GM10847 (cell line): ENCODE data around the gene DZIP1.

Experiments
- POLR2A ChIP-seq: IDR thresholded peaks from 2 replicates; pipeline ENCODE4 v1.6.1; 2011; ENCODE audit not compliant: insufficient read length; ENCODE audit errors: extremely low read depth

DZIP1 gene

DNA sequence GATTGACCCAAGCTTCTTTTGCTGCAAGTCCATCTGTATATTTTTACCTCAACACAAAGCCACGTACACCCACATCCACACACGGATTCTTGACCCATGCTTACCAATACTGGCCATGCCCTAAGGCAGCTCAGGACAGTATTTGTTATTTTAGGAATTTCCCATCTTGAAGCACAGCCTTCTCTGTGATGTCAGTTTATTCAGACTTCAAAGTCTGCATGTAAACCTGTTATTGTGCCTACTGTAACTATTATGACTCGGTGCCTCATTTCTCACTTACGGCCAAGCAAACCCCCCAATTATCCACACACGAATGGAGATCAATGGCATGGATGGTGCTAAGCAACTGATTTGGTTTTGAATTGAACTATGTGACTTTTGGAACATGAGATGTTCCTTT lies 74.5 kb downstream of the DZIP1 start:
- TF ChIP-seq POLR2A: no peak

- TF ChIP-seq POLR2A: no peak
Measured at GRCh38 chr13:95568131-95568530, 76.4 kb downstream of the DZIP1 start.

- no peak for TF ChIP-seq POLR2A
Measured at GRCh38 chr13:95564733-95565291, 79.7 kb downstream of the DZIP1 start.

DNA sequence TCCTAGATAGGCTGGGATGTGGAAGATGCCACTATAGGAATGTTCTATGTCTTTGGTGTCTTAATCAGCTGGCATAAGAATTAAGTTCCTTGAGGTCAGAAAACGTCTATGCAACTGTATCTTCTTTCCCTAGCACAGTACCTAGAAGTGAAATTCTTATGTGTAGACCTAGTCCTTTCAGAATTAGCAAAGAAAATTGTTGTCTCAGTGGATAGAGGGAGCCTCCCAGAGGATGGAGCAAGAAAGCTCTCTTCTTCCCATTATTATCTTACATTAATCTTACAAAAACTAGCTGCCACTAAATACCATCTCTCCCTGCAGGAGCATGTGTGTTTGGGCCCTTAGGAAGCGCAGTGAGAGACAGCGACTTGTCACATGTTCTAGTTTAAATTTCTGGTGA lies 80.4 kb downstream of the DZIP1 start:
- TF ChIP-seq POLR2A: no peak

GRCh38 chr13:95560387-95560786 lies 84.1 kb downstream of the DZIP1 start:
- no peak for TF ChIP-seq POLR2A

DNA sequence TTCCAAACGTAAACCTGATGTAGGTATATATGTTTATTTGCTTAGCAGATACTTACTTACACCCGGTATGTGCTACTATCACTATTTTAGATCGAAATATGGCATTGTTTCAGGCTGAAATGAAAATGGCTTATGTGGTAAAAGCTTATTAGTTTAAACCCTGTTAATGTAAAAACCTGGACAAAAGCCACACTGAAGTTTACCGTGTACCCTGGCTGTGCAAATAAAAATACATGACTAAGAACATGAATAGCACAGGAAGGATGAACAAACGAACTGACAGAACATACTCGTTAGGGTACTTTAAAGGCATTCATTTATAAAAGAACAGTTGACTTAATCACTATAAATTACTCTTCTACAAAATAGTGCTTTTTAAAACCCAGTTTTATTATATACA lies 85.4 kb downstream of the DZIP1 start:
- TF ChIP-seq POLR2A: no peak

DNA sequence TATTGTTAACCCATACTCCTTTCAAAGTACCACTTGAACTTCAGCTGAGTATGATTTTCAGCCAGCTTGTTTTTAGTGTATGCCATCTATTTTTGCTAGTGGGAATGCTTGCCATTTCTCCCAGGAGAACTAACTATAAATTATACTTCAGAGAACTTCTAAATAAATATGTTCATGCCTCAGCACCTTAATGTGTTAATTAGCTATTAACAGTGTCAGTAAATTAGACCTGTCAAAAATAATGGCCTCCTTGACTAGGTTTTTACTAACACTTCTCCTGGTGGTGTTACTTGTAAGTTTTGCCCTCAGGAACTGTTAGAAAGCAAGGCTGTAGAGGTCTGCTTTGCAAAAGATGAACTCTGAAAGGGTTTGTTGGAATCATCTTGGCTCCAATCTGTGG lies 87.5 kb downstream of the DZIP1 start:
- no peak for TF ChIP-seq POLR2A

GRCh38 chr13:95553581-95554385 lies 90.7 kb downstream of the DZIP1 start:
- no peak for TF ChIP-seq POLR2A

GRCh38 chr13:95552539-95553441 lies 91.7 kb downstream of the DZIP1 start, which contains the start of gene CLDN10:
Gene CLDN10 (plus strand): TSS chr13:95552720. CDS start chr13:95552754, 34 bp downstream.
- no peak for TF ChIP-seq POLR2A

DNA sequence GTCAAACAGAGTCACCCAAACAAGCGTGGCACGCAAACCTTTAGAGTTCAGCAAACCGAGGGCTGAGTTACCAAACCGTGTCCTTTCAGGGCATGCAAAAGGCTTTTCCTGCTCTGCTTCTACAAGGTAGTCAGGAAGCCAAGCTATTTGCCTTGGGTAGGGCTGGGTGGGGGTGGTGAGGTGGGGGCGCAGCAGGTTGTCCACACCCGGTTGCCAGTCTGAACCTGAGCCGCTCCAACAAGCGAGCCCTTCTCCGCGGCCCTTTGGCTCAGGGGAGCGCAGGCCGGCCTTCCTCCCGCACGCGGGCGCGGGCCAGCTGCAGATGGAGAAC lies 92.3 kb downstream of the DZIP1 start:
- TF ChIP-seq POLR2A: no peak

GRCh38 chr13:95547531-95548167 lies 96.9 kb downstream of the DZIP1 start:
- TF ChIP-seq POLR2A: no peak

- TF ChIP-seq POLR2A: no peak
Measured at GRCh38 chr13:95546919-95547318, 97.6 kb downstream of the DZIP1 start.

DNA sequence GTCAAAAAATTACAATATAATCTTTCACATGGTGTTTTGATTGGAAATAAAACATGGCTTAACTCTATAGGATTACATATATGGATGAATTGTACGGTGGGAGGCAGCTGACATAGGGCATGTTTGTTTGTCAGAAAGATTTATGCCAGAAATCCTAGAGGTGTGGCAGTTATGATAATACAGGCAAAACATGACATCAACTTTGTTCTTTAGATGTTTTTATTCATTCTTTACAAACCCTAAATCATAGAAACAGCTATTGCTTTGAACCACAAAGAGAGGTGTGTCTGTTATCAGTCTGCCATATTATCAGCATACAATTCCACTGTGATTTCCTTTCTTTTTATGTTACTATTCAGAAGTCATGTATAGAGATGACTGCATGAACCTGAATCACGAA lies 100.2 kb downstream of the DZIP1 start:
- TF ChIP-seq POLR2A: no peak

DNA sequence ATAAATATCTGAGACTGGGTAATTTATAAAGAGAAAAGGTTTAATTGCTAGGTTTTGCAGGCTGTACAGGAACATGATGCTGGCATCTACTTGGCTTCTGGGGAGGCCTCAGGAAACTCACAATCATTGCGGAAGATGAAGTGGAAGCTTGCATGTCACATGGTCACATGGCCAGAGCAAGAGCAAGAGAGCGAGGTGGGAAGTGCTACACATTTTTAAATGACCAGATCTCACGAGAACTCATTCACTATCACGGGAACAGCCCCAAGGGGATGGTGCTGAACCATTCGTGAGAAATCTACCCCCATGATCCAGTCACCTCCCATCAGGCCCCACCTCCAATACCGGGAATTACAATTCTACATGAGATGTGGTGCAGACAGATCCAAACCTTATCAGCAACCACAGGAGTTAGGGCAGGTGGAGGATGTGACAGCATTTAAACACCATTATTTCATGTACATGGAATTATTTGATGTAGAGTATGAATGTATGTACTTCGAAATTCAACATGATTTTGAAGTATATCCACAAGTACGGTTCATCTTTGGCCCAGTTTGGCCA lies 102.5 kb downstream of the DZIP1 start:
- TF ChIP-seq POLR2A: no peak

- no peak for TF ChIP-seq POLR2A
Measured at GRCh38 chr13:95541308-95541707, 103.2 kb downstream of the DZIP1 start.
